Measurements from ENCODE around the gene FAM13A. TPM values are rescaled to one million over a fixed set of nuclear protein-coding genes. Genes with fewer than 3 reads are reported as not detected.

Gene FAM13A
- total and polyA plus RNA-seq, 2 of the 13 experiments (the other 11 are each of a cell fraction or from before 2014, with no cell fraction given): 1.2 to 36.2 TPM

GRCh38 chr4:88759039-88759894 lies 297.7 kb downstream of the FAM13A start:
- ChIA-PET POLR2A (interaction anchor here (1.3 kb wide), 1 partner anchor 64 kb away, joined by 3 read pairs; no protein-coding TSS in a partner anchor), CTCF (ENCODE audit: low intra/inter-chr PET ratio, low total read pairs) (no interaction called here)
- H3K9me3 ChIP-seq (ENCODE audit: low read length): no peaks in the 10 kb centered on the region
- peak overlapping the region; percentile 24 to 49 (median 32); a peak in 5 of 6 replicates for H3K4me3 ChIP-seq (replicated peaks in 1 of 3; ENCODE audit: insufficient read depth in 1 of 3, low read depth in 2 of 3, low read length in 3 of 3)
- in situ Hi-C loops (cut with HindIII; ENCODE audit: extremely low pct_ligation_motif_present, low pct_unique_long_range_greater_than_20kb): loop anchor here (5.0 kb wide), 1 partner anchor 48 kb away; no protein-coding TSS in a partner anchor
- H2AFZ ChIP-seq (ENCODE audit: low read length): no peak overlapping the region
- intact Hi-C loops (cut with micrococcal nuclease; ENCODE audit: unreplicated experiment): no loop called here
- peak overlapping the region; percentile 46 for H3K27ac ChIP-seq (ENCODE audit: extremely low read length, insufficient read depth, low read length)
- WGBS (ENCODE audit: low lambda C conversion rate): 20% methylated on average over 12 of the region's 12 CpGs
- DNase-seq (ENCODE audit: low spot score) (peak; percentile 55), ATAC-seq (peak; percentile 79), FAIRE-seq (peak; percentile 54)
- peaks cover 3 to 9% of the 10 kb centered on the region in 2 experiments; a peak in 4 of 5 replicates for H3K36me3 ChIP-seq (replicated peaks in 1 of 2; ENCODE audit: control insufficient read depth in 1 of 2, insufficient read depth in 2 of 2, low read length in 2 of 2)
- no peaks in the 10 kb centered on the region for H3K27me3 ChIP-seq (ENCODE audit: control insufficient read depth in 1 of 2, insufficient read depth in 2 of 2, low read length in 2 of 2)
- H3K79me2 ChIP-seq (ENCODE audit: insufficient read depth, low read length): no peaks in the 10 kb centered on the region
- peak overlapping the region; percentile 13; the same call in 1 of the 2 replicates for H3K9ac ChIP-seq (ENCODE audit: insufficient read depth, low read depth, low read length)
- peaks cover 97% of the 10 kb centered on the region for H3K4me1 ChIP-seq (ENCODE audit: insufficient read depth, low read length)
- BruUV-seq (replicated peaks): no TSS peak
- H4K20me1 ChIP-seq (ENCODE audit: insufficient read depth, low read length): no peaks in the 10 kb centered on the region
- H3K4me2 ChIP-seq (ENCODE audit: low read depth, low read length): peak overlapping the region; percentile 64
- TF ChIP-seq GTF2F1 (IDR thresholded peaks at IDR 0.05; ENCODE audit: low read length) (no peak), THAP7 (CRISPR knock-in tag; IDR thresholded peaks at IDR 0.05) (no peak), DPF2 (CRISPR knock-in tag; IDR thresholded peaks at IDR 0.05; ENCODE audit: borderline replicate concordance, low read depth) (no peak), ZNF572 (CRISPR knock-in tag; IDR thresholded peaks at IDR 0.05) (0 out of 2 replicates have a peak, but pooled peaks have one; percentile 52), BCL3 (CRISPR knock-in tag; IDR thresholded peaks at IDR 0.05) (no peak), SALL1 (CRISPR knock-in tag; IDR thresholded peaks at IDR 0.05) (peak; percentile 66), YEATS4 (CRISPR knock-in tag; IDR thresholded peaks at IDR 0.05; ENCODE audit: borderline replicate concordance) (no peak), ZNF501 (CRISPR knock-in tag; IDR thresholded peaks at IDR 0.05) (peak; percentile 74; the same call in 1 of the 2 replicates), ZBTB40 (IDR thresholded peaks at IDR 0.05) (no peak), ZBTB40 (CRISPR knock-in tag; IDR thresholded peaks at IDR 0.05) (no peak)
